Adrenal gland (tissue), 5 donors: ENCODE results near the gene PLA2G4B.

Source experiments
- CTCF ChIP-seq, 6 experiments: fragments of 450-650 bp in 4 of 6; fragments of 200-600 bp in 2 of 6; sonication (generic) in 1 of 6; IDR thresholded peaks; 1 replicate in 5 of 6; 2 replicates in 1 of 6; pipeline versions ENCODE4 v1.5.1 to v1.8.0; 2016 to 2021; ENCODE audit warnings: antibody characterized with exemption in 6 of 6, mild to moderate bottlenecking in 2 of 6, moderate library complexity in 1 of 6
- POLR2A ChIP-seq, 2 donors: fragments of 450-650 bp; IDR thresholded peaks; one replicate each; pipeline ENCODE4 v1.6.1; 2017; ENCODE audit warnings: antibody characterized with exemption in 2 of 2, mild to moderate bottlenecking in 2 of 2, moderate library complexity in 1 of 2
- donor health status: DM: no; HTN: no; CAD: no.

GRCh38 chr15:41860049-41860828 is 21.6 kb downstream of the PLA2G4B start:
- peak in 1 of 6 experiments; percentile 10 for TF ChIP-seq CTCF (IDR thresholded peaks at IDR 0.05)
- no peak for TF ChIP-seq POLR2A (IDR thresholded peaks at IDR 0.05)
